Renal pelvis (tissue), 12 donors: ENCODE measurements around the gene RNF121. TPM values are rescaled to one million over a fixed set of nuclear protein-coding genes. Genes with fewer than 3 reads are reported as not detected.
A peak's percentile ranks its signal among the peaks of the same experiment; 100 is the strongest.
"Not testable (repeated sequence)": the region's sequence is repeated elsewhere in the genome, so short reads cannot be mapped to it uniquely, and the experiment has no call there.

Source experiments
- DNase-seq: peaks from one replicate; pipeline ENCODE4 v3.0.0-alpha.2; 2013
- long read RNA-seq, 16 experiments: transcript quantifications; one replicate each; lab custom pipeline, GENCODE V29; 2026
- polyA plus RNA-seq, 3 donors: library from polyadenylated mRNA; unstranded; fragments of 120-200 nt; gene quantifications; one replicate each; pipeline ENCODE4 v1.2.1, GENCODE V29; 2013; ENCODE audit not compliant: insufficient read length in 3 of 3

RNF121 gene
- 10 to 100 TPM; 40.2 to 47.9 (median 41.8) TPM for polyA plus RNA-seq
- long read RNA-seq, donor 1, transcript RNF121-201 (9 exons, 2,625 nt), result major isoform, 9 of 230 reads
- long read RNA-seq, donor 1, partial matches to known transcripts, result 207 of 230 reads
- long read RNA-seq, donor 1, other reads (novel, unspliced or antisense), result 13 of 230 reads
- long read RNA-seq, donor 2, transcript RNF121-201 (9 exons, 2,625 nt), result major isoform, 14 of 18 reads
- long read RNA-seq, donor 2, partial matches to known transcripts, result 0 of 18 reads
- long read RNA-seq, donor 2, other reads (novel, unspliced or antisense), result 0 of 18 reads
- long read RNA-seq, donor 3, partial matches to known transcripts, result 0 of 6 reads
- long read RNA-seq, donor 3, other reads (novel, unspliced or antisense), result 0 of 6 reads
- long read RNA-seq, donor 4, transcript RNF121-201 (9 exons, 2,625 nt), result major isoform, 8 of 11 reads
- long read RNA-seq, donor 4, partial matches to known transcripts, result 0 of 11 reads
- long read RNA-seq, donor 4, other reads (novel, unspliced or antisense), result 0 of 11 reads
- long read RNA-seq, donor 5, partial matches to known transcripts, result 0 of 2 reads
- long read RNA-seq, donor 5, other reads (novel, unspliced or antisense), result 0 of 2 reads
- long read RNA-seq, donor 6, transcript RNF121-201 (9 exons, 2,625 nt), result major isoform, 15 of 16 reads
- long read RNA-seq, donor 6, partial matches to known transcripts, result 0 of 16 reads
- long read RNA-seq, donor 6, other reads (novel, unspliced or antisense), result 0 of 16 reads
- long read RNA-seq, donor 7, transcript RNF121-201 (9 exons, 2,625 nt), result major isoform, 7 of 16 reads
- long read RNA-seq, donor 7, partial matches to known transcripts, result 7 of 16 reads
- long read RNA-seq, donor 7, other reads (novel, unspliced or antisense), result 0 of 16 reads
- long read RNA-seq, donor 8, partial matches to known transcripts, result 0 of 2 reads
- long read RNA-seq, donor 8, other reads (novel, unspliced or antisense), result 0 of 2 reads
- long read RNA-seq, donor 9, transcript RNF121-201 (9 exons, 2,625 nt), result major isoform, 5 of 11 reads
- long read RNA-seq, donor 9, partial matches to known transcripts, result 0 of 11 reads
- long read RNA-seq, donor 9, other reads (novel, unspliced or antisense), result 0 of 11 reads
- long read RNA-seq, donor 10, partial matches to known transcripts, result 0 of 9 reads
- long read RNA-seq, donor 10, other reads (novel, unspliced or antisense), result 0 of 9 reads
- long read RNA-seq, donor 11, transcript RNF121-201 (9 exons, 2,625 nt), result major isoform, 6 of 9 reads
- long read RNA-seq, donor 11, partial matches to known transcripts, result 0 of 9 reads
- long read RNA-seq, donor 11, other reads (novel, unspliced or antisense), result 0 of 9 reads
- long read RNA-seq, donor 12, transcript RNF121-201 (9 exons, 2,625 nt), result major isoform, 12 of 311 reads
- long read RNA-seq, donor 12, partial matches to known transcripts, result 237 of 311 reads
- long read RNA-seq, donor 12, other reads (novel, unspliced or antisense), result 58 of 311 reads
- long read RNA-seq, donor 13, partial matches to known transcripts, result 0 of 5 reads
- long read RNA-seq, donor 13, other reads (novel, unspliced or antisense), result 0 of 5 reads
- long read RNA-seq, donor 14, result 0 reads
- long read RNA-seq, donor 15, transcript RNF121-201 (9 exons, 2,625 nt), result major isoform, 11 of 16 reads
- long read RNA-seq, donor 15, partial matches to known transcripts, result 0 of 16 reads
- long read RNA-seq, donor 15, other reads (novel, unspliced or antisense), result 0 of 16 reads
- long read RNA-seq, donor 16, transcript RNF121-201 (9 exons, 2,625 nt), result major isoform, 7 of 13 reads
- long read RNA-seq, donor 16, partial matches to known transcripts, result 0 of 13 reads
- long read RNA-seq, donor 16, other reads (novel, unspliced or antisense), result 0 of 13 reads

- peak; percentile 97 for DNase-seq
Measured at GRCh38 chr11:71928737-71929443, at the start of gene RNF121. RNF121 (plus strand) TSS chr11:71929046; CDS start chr11:71929062, 16 bp downstream.

- not testable (repeated sequence) for DNase-seq
Measured at GRCh38 chr11:71885806-71886205, 43.0 kb upstream of the RNF121 start.

- peak; percentile 9 for DNase-seq
Measured at GRCh38 chr11:71888335-71889010, 40.4 kb upstream of the RNF121 start.

- DNase-seq, result not testable (repeated sequence)
Measured at GRCh38 chr11:71889181-71889872, 39.5 kb upstream of the RNF121 start.

GRCh38 chr11:71895961-71896360 is 32.9 kb upstream of the RNF121 start:
- no peak for DNase-seq

- not testable (repeated sequence) for DNase-seq
Measured at GRCh38 chr11:71901137-71901536, 27.7 kb upstream of the RNF121 start.

- DNase-seq, result no peak
Measured at GRCh38 chr11:71908218-71908617, 20.6 kb upstream of the RNF121 start.

GRCh38 chr11:71910775-71911174 is 18.1 kb upstream of the RNF121 start:
- not testable (repeated sequence) for DNase-seq

GRCh38 chr11:71911321-71911985 is 17.4 kb upstream of the RNF121 start:
- not testable (repeated sequence) for DNase-seq

- DNase-seq, result not testable (repeated sequence)
Measured at GRCh38 chr11:71911986-71912340, 16.9 kb upstream of the RNF121 start.

GRCh38 chr11:71913756-71914526 is 14.9 kb upstream of the RNF121 start:
- DNase-seq, result no peak

GRCh38 chr11:71914617-71915189 is 14.1 kb upstream of the RNF121 start:
- no peak for DNase-seq

GRCh38 chr11:71917646-71918140 is 11.2 kb upstream of the RNF121 start:
- DNase-seq, result no peak

GRCh38 chr11:71927820-71928736 is 768 bp upstream of the RNF121 start, which contains the start of gene XNDC1N:
XNDC1N (minus strand) TSS chr11:71928594; CDS start chr11:71923353, 5,241 bp downstream.
- peak; percentile 95 for DNase-seq

GRCh38 chr11:71929491-71929890 is 645 bp downstream of the RNF121 start:
- DNase-seq, result no peak
